GM12878 (cell line): ENCODE results near the gene TRERF1. TPM values are rescaled to one million over a fixed set of nuclear protein-coding genes. Genes with fewer than 3 reads are reported as not detected.

Experiments
- ATAC-seq: fragments of 200-7000 bp; cut with Tn5 transposase; 3 replicates; pipeline ENCODE4 v1.9.1; 2020; ENCODE audit warnings: mild to moderate bottlenecking, moderate library complexity
- BruUV-seq: library from RNA; stranded (reverse); fragments of 400-500 nt; replicated peaks from 2 replicates; lab custom pipeline; 2021; lab: Mats Ljungman, UMichigan
- CTCF ChIA-PET: fragments of 300-600 bp; sonication (Branson Sonifier 250); formaldehyde crosslinking; extraction: SDS; loops from one replicate; lab custom pipeline; 2021; ENCODE audit warnings: inconsistent platforms; lab: Yijun Ruan, JAX
- POLR2A ChIA-PET: fragments of 350-600 bp; formaldehyde crosslinking; extraction: SDS; loops from one replicate; lab custom pipeline; 2021; ENCODE audit warnings: inconsistent platforms; lab: Charles Lee
- RAD21 ChIA-PET: fragments of 300-600 bp; sonication (Branson Sonifier 250); formaldehyde crosslinking; loops from one replicate; lab custom pipeline; 2023; ENCODE audit warnings: antibody characterized with exemption; ENCODE audit not compliant: unreplicated experiment; lab: Charles Lee
- SMC1A ChIA-PET: fragments of 300-600 bp; sonication (Branson Sonifier 250); formaldehyde crosslinking; loops from one replicate; lab custom pipeline; 2023; ENCODE audit not compliant: unreplicated experiment, uncharacterized antibody; lab: Charles Lee
- DNase-seq: peaks from one replicate; pipeline ENCODE4 v3.0.0-alpha.2; 2011; ENCODE audit warnings: low read depth, low spot score
- FAIRE-seq: peaks from 3 replicates; lab custom pipeline; 2011; peaks lifted over from hg19 to GRCh38; lab: Jason Lieb, UNC
- H2AFZ ChIP-seq: 2 replicates; pipeline ENCODE4 v1.6.0; 2011; ENCODE audit warnings: low read depth, low read length, control low read depth; ENCODE audit not compliant: control insufficient read depth
- H3K27ac ChIP-seq: 2 replicates; pipeline ENCODE4 v1.5.1; 2011; ENCODE audit warnings: control low read depth; ENCODE audit not compliant: control insufficient read depth, insufficient read depth
- H3K27me3 ChIP-seq, 2 experiments: replicated peaks in 1 of 2; 2 replicates each; pipeline versions ENCODE4 v1.6.0 to v1.6.1; 2011; ENCODE audit warnings: low read length in 1 of 2; ENCODE audit not compliant: control insufficient read depth in 2 of 2, insufficient read depth in 2 of 2
- H3K36me3 ChIP-seq, 2 experiments: 2 replicates each; pipeline ENCODE4 v1.5.1; 2011; ENCODE audit warnings: low read length in 1 of 2; ENCODE audit not compliant: control insufficient read depth in 2 of 2, insufficient read depth in 2 of 2
- H3K4me1 ChIP-seq: 2 replicates; pipeline ENCODE4 v1.6.1; 2011; ENCODE audit warnings: mild to moderate bottlenecking, low read length, moderate library complexity, mixed read lengths; ENCODE audit not compliant: control insufficient read depth, insufficient read depth
- H3K4me2 ChIP-seq: 2 replicates; pipeline ENCODE4 v1.6.0; 2011; ENCODE audit warnings: control low read depth; ENCODE audit not compliant: control insufficient read depth, insufficient read depth
- H3K4me3 ChIP-seq: fragments of 200-600 bp; sonication (generic); 2 replicates; pipeline ENCODE4 v1.5.1; 2016
- H3K79me2 ChIP-seq: 2 replicates; pipeline ENCODE4 v1.6.0; 2011; ENCODE audit warnings: low read length; ENCODE audit not compliant: control insufficient read depth, insufficient read depth
- H3K9ac ChIP-seq: 2 replicates; pipeline ENCODE4 v1.8.0; 2011; ENCODE audit warnings: low read length, control low read depth, mixed read lengths; ENCODE audit not compliant: control insufficient read depth, insufficient read depth
- H3K9me3 ChIP-seq: replicated peaks from 3 replicates; pipeline ENCODE4 v1.5.1; 2011; ENCODE audit warnings: mild to moderate bottlenecking, low read length; ENCODE audit not compliant: control insufficient read depth, insufficient read depth
- H4K20me1 ChIP-seq: 2 replicates; pipeline ENCODE4 v1.6.0; 2011; ENCODE audit not compliant: control insufficient read depth, insufficient read depth
- BHLHE40 ChIP-seq, 2 experiments: fragments of 450-650 bp in 1 of 2; IDR thresholded peaks; 2 replicates each; pipeline ENCODE4 v1.6.1; 2011 to 2017; ENCODE audit warnings: low read depth in 2 of 2, borderline replicate concordance in 1 of 2, improper control_type of control experiment in 1 of 2, low read length in 1 of 2, mild to moderate bottlenecking in 1 of 2
- CEBPB ChIP-seq, 2 experiments: fragments of 150-350 bp in 1 of 2; IDR thresholded peaks; 2 replicates each; pipeline ENCODE4 v1.6.1; 2012 to 2014; ENCODE audit warnings: low read depth in 2 of 2, low read length in 2 of 2, borderline replicate concordance in 1 of 2, inconsistent platforms in 1 of 2
- CHD2 ChIP-seq: IDR thresholded peaks from 2 replicates; pipeline ENCODE4 v1.6.1; 2011; ENCODE audit warnings: low read depth, low read length, improper control_type of control experiment, borderline replicate concordance
- E4F1 ChIP-seq: fragments of 450-650 bp; IDR thresholded peaks from 2 replicates; pipeline ENCODE4 v1.6.1; 2018; ENCODE audit warnings: borderline replicate concordance, mild to moderate bottlenecking; ENCODE audit not compliant: partially characterized antibody
- ESRRA ChIP-seq: IDR thresholded peaks from 2 replicates; pipeline ENCODE4 v1.6.1; 2012; ENCODE audit warnings: mild to moderate bottlenecking, low read length, improper control_type of control experiment
- FOXK2 ChIP-seq: fragments of 450-650 bp; IDR thresholded peaks from 2 replicates; pipeline ENCODE4 v1.6.1; 2017; ENCODE audit warnings: mild to moderate bottlenecking, moderate library complexity
- MTA3 ChIP-seq: IDR thresholded peaks from 2 replicates; pipeline ENCODE4 v1.6.1; 2012; ENCODE audit warnings: low read length, inconsistent platforms, borderline replicate concordance
- MYC ChIP-seq: IDR thresholded peaks from 2 replicates; pipeline ENCODE4 v1.6.1; 2011; ENCODE audit warnings: mild to moderate bottlenecking, low read length, moderate library complexity, inconsistent platforms; ENCODE audit not compliant: insufficient read depth, insufficient replicate concordance, insufficient read length, severe bottlenecking
- NFXL1 ChIP-seq: fragments of 450-650 bp; IDR thresholded peaks from 2 replicates; pipeline ENCODE4 v1.6.1; 2017; ENCODE audit warnings: antibody characterized with exemption, mild to moderate bottlenecking, borderline replicate concordance
- PAX5 ChIP-seq: IDR thresholded peaks from 2 replicates; pipeline ENCODE4 v1.6.1; 2011; ENCODE audit warnings: low read depth, low read length, borderline replicate concordance
- RAD51 ChIP-seq: fragments of 450-650 bp; IDR thresholded peaks from 2 replicates; pipeline ENCODE4 v1.6.1; 2016; ENCODE audit warnings: moderate library complexity, mild to moderate bottlenecking, inconsistent platforms
- RUNX3 ChIP-seq: IDR thresholded peaks from 2 replicates; pipeline ENCODE4 v1.6.1; 2012; ENCODE audit warnings: low read length, inconsistent platforms
- SPI1 ChIP-seq: IDR thresholded peaks from 2 replicates; pipeline ENCODE4 v1.6.1; 2011; ENCODE audit warnings: low read depth, mild to moderate bottlenecking, low read length, moderate library complexity, borderline replicate concordance; ENCODE audit not compliant: insufficient read depth
- TCF12 ChIP-seq: IDR thresholded peaks from 2 replicates; pipeline ENCODE4 v1.6.1; 2011; ENCODE audit warnings: low read depth, mild to moderate bottlenecking, low read length
- ZNF24 ChIP-seq: fragments of 450-650 bp; IDR thresholded peaks from 2 replicates; pipeline ENCODE4 v1.6.1; 2017; ENCODE audit warnings: antibody characterized with exemption, mild to moderate bottlenecking
- ZNF687 ChIP-seq: fragments of 450-650 bp; IDR thresholded peaks from 2 replicates; pipeline ENCODE4 v1.6.1; 2017; ENCODE audit warnings: mild to moderate bottlenecking, moderate library complexity
- WGBS: methylation state at CpG from one replicate; pipeline ENCODE4 v1.1.6; 2016; ENCODE audit warnings: low lambda C conversion rate; ENCODE audit not compliant: insufficient replicate concordance, insufficient coverage; ENCODE audit errors: missing lambda C conversion rate; 5-methylcytosine and 5-hydroxymethylcytosine counted together
- in situ Hi-C: fragments of 300-500 bp; cut with MboI; formaldehyde crosslinking; loops from 9 replicates; pipeline ENCODE4 v1.14.3; 2018; ENCODE audit warnings: mixed read lengths
- intact Hi-C: fragments of 100-400 bp; cut with micrococcal nuclease; formaldehyde crosslinking; loops from one replicate; pipeline ENCODE4 v1.14.2; 2022; ENCODE audit not compliant: unreplicated experiment
- polyA plus RNA-seq, 11 experiments: library from polyadenylated mRNA; depleted of rRNA in 4 of 11; unstranded in 6 of 11; stranded (reverse) in 5 of 11; fragments of >200 nt; fragmentation: Nextera tagmentation in 4 of 11; fragmentation: Illumina TruSeq in 1 of 11; extraction: Ambion mirVana in 4 of 11; extraction: Trizol in 1 of 11; gene quantifications; 1 replicate in 1 of 11; 2 replicates in 10 of 11; pipeline versions ENCODE4 v1.2.1 to v1.2.3, GENCODE V29; 2011 to 2016; ENCODE audit warnings: inconsistent platforms in 2 of 11, missing spikeins in 2 of 11, low read depth in 1 of 11
- total RNA-seq, 4 experiments: library from RNA; depleted of rRNA in 3 of 4; stranded (reverse); fragments of >200 nt in 3 of 4; fragmentation: Illumina TruSeq in 1 of 4; extraction: Trizol in 1 of 4; gene quantifications; 2 replicates each; pipeline versions ENCODE4 v1.2.1 to v1.2.3, GENCODE V29; 2013 to 2021

Gene TRERF1
- total and polyA plus RNA-seq, 10 of the 15 experiments (the other 5 are each of a cell fraction or from before 2014, with no cell fraction given), result 2.2 to 19.4 (median 7.2) TPM

- no peak for TF ChIP-seq ZNF687
- TF ChIP-seq MYC, result no peak
- TF ChIP-seq PAX5, result no peak
- peak; percentile 41; the same call in 1 of the 2 replicates for TF ChIP-seq RUNX3
- TF ChIP-seq NFXL1, result no peak
- TF ChIP-seq MTA3, result peak; percentile 58; the same call in 1 of the 2 replicates
- no peak for TF ChIP-seq TCF12
Measured at GRCh38 chr6:42426191-42426590, 25.5 kb downstream of the TRERF1 start (continued).

GRCh38 chr6:42424906-42425474 lies 26.7 kb downstream of the TRERF1 start:
- Histone ChIP-seq H4K20me1 (no peaks in the 10 kb centered on the region), H3K36me3 (no peaks in the 10 kb centered on the region), H3K79me2 (peaks cover 15% of the 10 kb centered on the region), H3K27ac (0 out of 2 replicates have a peak overlapping the region, but pooled peaks have one; percentile 18), H3K9me3 (no peaks in the 10 kb centered on the region), H3K9ac (no peak overlapping the region), H3K4me3 (no peak overlapping the region), H3K27me3 (no peaks in the 10 kb centered on the region), H3K4me2 (peak overlapping the region; percentile 22; the same call in 1 of the 2 replicates), H3K4me1 (peaks cover 66% of the 10 kb centered on the region), H2AFZ (no peak overlapping the region)
- ChIA-PET CTCF (interaction anchor here (0.6 to 2.8 kb wide), 11 partner anchors 9 to 164 kb away, joined by 3 to 15 read pairs (median 4); no protein-coding TSS in a partner anchor), RAD21 (interaction anchor here (0.6 to 2.8 kb wide), 13 partner anchors 8 to 123 kb away, joined by 3 to 12 read pairs (median 5); partner anchors contain the start of gene TRERF1), POLR2A (interaction anchor here (0.6 kb wide), 1 partner anchor 22 kb away, joined by 3 read pairs; no protein-coding TSS in a partner anchor), SMC1A (interaction anchor here (0.9 to 2.8 kb wide), 19 partner anchors 8 to 125 kb away, joined by 3 to 16 read pairs (median 4); partner anchors contain the start of gene TRERF1)
- in situ Hi-C loops (loop anchor here (5.0 kb wide), 1 partner anchor 52 kb away; no protein-coding TSS in a partner anchor), intact Hi-C loops (no loop called here)
- 10% methylated on average over 4 of the region's 4 CpGs for WGBS
- no TSS peak for BruUV-seq
- DNase-seq, result no peak
- peak; percentile 16; the same call in 2 of the 3 replicates for ATAC-seq
- TF ChIP-seq ESRRA (no peak), CEBPB (IDR thresholded peaks at IDR 0.05; ENCODE audit: borderline replicate concordance in 1 of 2, low read depth in 2 of 2, low read length in 2 of 2) (no peak), FOXK2 (no peak), BHLHE40 (IDR thresholded peaks at IDR 0.05; ENCODE audit: borderline replicate concordance in 1 of 2, low read depth in 2 of 2, low read length in 1 of 2) (peak in 1 of 2 experiments; percentile 13; a peak in 1 of 4 replicates), SPI1 (no peak), E4F1 (no peak), CHD2 (no peak), ZNF24 (0 out of 2 replicates have a peak, but pooled peaks have one; percentile 24), RAD51 (no peak)
- FAIRE-seq, result no peak
